ENCODE results near the gene UBXN7. TPM values are rescaled to one million over a fixed set of nuclear protein-coding genes. Genes with fewer than 3 reads are reported as not detected.
"Not testable (repeated sequence)": the region's sequence is repeated elsewhere in the genome, so short reads cannot be mapped to it uniquely, and the experiment has no call there.

Gene UBXN7
- total RNA-seq, 1 donor from 2014 or later = 106 TPM

GRCh38 chr3:196315821-196316220, 116.4 kb downstream of the UBXN7 start:
- H3K4me1 Mint-ChIP-seq (ENCODE audit: low read depth, unreplicated experiment) = no peaks in the 10 kb centered on the region
- no peaks in the 10 kb centered on the region for H3K36me3 Mint-ChIP-seq (ENCODE audit: unreplicated experiment)
- no peak for DNase-seq
- H3K9me3 Mint-ChIP-seq (ENCODE audit: unreplicated experiment) = peaks cover 2% of the 10 kb centered on the region
- TF ChIP-seq CTCF (IDR thresholded peaks at IDR 0.05; ENCODE audit: partially characterized antibody, unreplicated experiment) = no peak
- peaks cover 3% of the 10 kb centered on the region for H3K27me3 Mint-ChIP-seq (ENCODE audit: unreplicated experiment)
- no peak overlapping the region for H3K27ac Mint-ChIP-seq (ENCODE audit: unreplicated experiment)
- no peak overlapping the region for H3K4me3 Mint-ChIP-seq (ENCODE audit: unreplicated experiment)

GRCh38 chr3:196314597-196314996, 117.6 kb downstream of the UBXN7 start:
- Mint-ChIP-seq H3K27me3 (ENCODE audit: unreplicated experiment) (peaks cover 3% of the 10 kb centered on the region), H3K36me3 (ENCODE audit: unreplicated experiment) (no peaks in the 10 kb centered on the region), H3K4me1 (ENCODE audit: low read depth, unreplicated experiment) (no peaks in the 10 kb centered on the region), H3K4me3 (ENCODE audit: unreplicated experiment) (no peak overlapping the region), H3K9me3 (ENCODE audit: unreplicated experiment) (peaks cover 2% of the 10 kb centered on the region), H3K27ac (ENCODE audit: unreplicated experiment) (no peak overlapping the region)
- TF ChIP-seq CTCF (IDR thresholded peaks at IDR 0.05; ENCODE audit: partially characterized antibody, unreplicated experiment) = no peak
- no peak for DNase-seq

- H3K4me1 Mint-ChIP-seq (ENCODE audit: low read depth, unreplicated experiment); H3K4me3 Mint-ChIP-seq (ENCODE audit: unreplicated experiment); H3K27me3 Mint-ChIP-seq (ENCODE audit: unreplicated experiment); H3K27ac Mint-ChIP-seq (ENCODE audit: unreplicated experiment); H3K9me3 Mint-ChIP-seq (ENCODE audit: unreplicated experiment); DNase-seq; H3K36me3 Mint-ChIP-seq (ENCODE audit: unreplicated experiment): not testable (repeated sequence)
These were observed 118.1 kb downstream of the UBXN7 start for GRCh38 chr3:196314086-196314485.

- not testable (repeated sequence) for H3K36me3 Mint-ChIP-seq (ENCODE audit: unreplicated experiment); H3K4me3 Mint-ChIP-seq (ENCODE audit: unreplicated experiment); H3K4me1 Mint-ChIP-seq (ENCODE audit: low read depth, unreplicated experiment); DNase-seq; H3K27ac Mint-ChIP-seq (ENCODE audit: unreplicated experiment); H3K27me3 Mint-ChIP-seq (ENCODE audit: unreplicated experiment); H3K9me3 Mint-ChIP-seq (ENCODE audit: unreplicated experiment)
These were observed 129.3 kb downstream of the UBXN7 start for GRCh38 chr3:196302960-196303359.

- not testable (repeated sequence) for H3K4me3 Mint-ChIP-seq (ENCODE audit: unreplicated experiment); H3K4me1 Mint-ChIP-seq (ENCODE audit: low read depth, unreplicated experiment); DNase-seq; H3K36me3 Mint-ChIP-seq (ENCODE audit: unreplicated experiment); H3K27ac Mint-ChIP-seq (ENCODE audit: unreplicated experiment); H3K9me3 Mint-ChIP-seq (ENCODE audit: unreplicated experiment); H3K27me3 Mint-ChIP-seq (ENCODE audit: unreplicated experiment)
These were observed 129.7 kb downstream of the UBXN7 start for GRCh38 chr3:196302551-196302950.

- Mint-ChIP-seq H3K27ac (ENCODE audit: unreplicated experiment) (no peak overlapping the region), H3K4me3 (ENCODE audit: unreplicated experiment) (no peak overlapping the region), H3K4me1 (ENCODE audit: low read depth, unreplicated experiment) (no peaks in the 10 kb centered on the region)
These were observed 133.7 kb downstream of the UBXN7 start for GRCh38 chr3:196298521-196298920.

More at GRCh38 chr3:196298521-196298920, 133.7 kb downstream of the UBXN7 start:
- Mint-ChIP-seq H3K36me3 (ENCODE audit: unreplicated experiment) (no peaks in the 10 kb centered on the region), H3K9me3 (ENCODE audit: unreplicated experiment) (peaks cover 2% of the 10 kb centered on the region), H3K27me3 (ENCODE audit: unreplicated experiment) (peaks cover 2% of the 10 kb centered on the region)
- DNase-seq = no peak
- no peak for TF ChIP-seq CTCF (IDR thresholded peaks at IDR 0.05; ENCODE audit: partially characterized antibody, unreplicated experiment)

Other genes starting within 250 kb of the UBXN7 start
- gene ZDHHC19, start 221.0 kb downstream of the UBXN7 start, total RNA-seq (ENCODE audit: unreplicated experiment) = 1.2 TPM
- gene SLC51A, start 215.9 kb downstream of the UBXN7 start, total RNA-seq (ENCODE audit: unreplicated experiment) = not detected
- gene PCYT1A, start 144.7 kb downstream of the UBXN7 start, total RNA-seq (ENCODE audit: unreplicated experiment) = 37.0 TPM
- 14.8 TPM for gene DYNLT2B, start 114.2 kb downstream of the UBXN7 start, total RNA-seq (ENCODE audit: unreplicated experiment)
- not detected for gene TM4SF19, start 94.0 kb downstream of the UBXN7 start, total RNA-seq (ENCODE audit: unreplicated experiment)
- 24.4 TPM for gene RNF168, start 71.3 kb upstream of the UBXN7 start, total RNA-seq (ENCODE audit: unreplicated experiment)
- gene SMCO1, start 82.9 kb upstream of the UBXN7 start, total RNA-seq (ENCODE audit: unreplicated experiment) = not detected
- gene WDR53, start 136.1 kb upstream of the UBXN7 start, total RNA-seq (ENCODE audit: unreplicated experiment) = 7.8 TPM
- gene FBXO45, start 136.2 kb upstream of the UBXN7 start, total RNA-seq (ENCODE audit: unreplicated experiment) = 15.6 TPM
- gene NRROS, start 207.3 kb upstream of the UBXN7 start, total RNA-seq (ENCODE audit: unreplicated experiment) = 0.42 TPM